AG09319 (cell line): ENCODE data around the gene LURAP1L.

Experiments used
- DNase-seq: peaks from one replicate; pipeline ENCODE4 v3.0.0-alpha.2; 2010; ENCODE audit warnings: low read depth; ENCODE audit errors: extremely low read depth
- CTCF ChIP-seq: IDR thresholded peaks from 2 replicates; pipeline ENCODE4 v1.5.1; 2011; ENCODE audit warnings: low read depth, mild to moderate bottlenecking, inconsistent platforms, low read length, moderate library complexity

The LURAP1L gene

GRCh38 chr9:12764150-12764549, 10.7 kb upstream of the LURAP1L start:
- TF ChIP-seq CTCF: no peak
- DNase-seq: no peak

GRCh38 chr9:12765088-12765798, 9.6 kb upstream of the LURAP1L start:
- no peak for TF ChIP-seq CTCF
- DNase-seq: no peak

- TF ChIP-seq CTCF: no peak
- no peak for DNase-seq
Measured at GRCh38 chr9:12766357-12766756, 8.5 kb upstream of the LURAP1L start.

- DNase-seq: no peak
- no peak for TF ChIP-seq CTCF
Measured at GRCh38 chr9:12770261-12770660, 4.6 kb upstream of the LURAP1L start.

GRCh38 chr9:12771891-12772290, 2.9 kb upstream of the LURAP1L start:
- DNase-seq: no peak
- TF ChIP-seq CTCF: no peak

- DNase-seq: peak; percentile 49
- TF ChIP-seq CTCF: no peak
Measured at GRCh38 chr9:12773562-12773961, 1.3 kb upstream of the LURAP1L start.

- TF ChIP-seq CTCF: peak; percentile 56
- peak; percentile 85 for DNase-seq
Measured at GRCh38 chr9:12775679-12776512, 1.1 kb downstream of the LURAP1L start.
